WTC11 (cell line): ENCODE data around the gene FKBP4. TPM values are rescaled to one million over a fixed set of nuclear protein-coding genes. Genes with fewer than 3 reads are reported as not detected.

Experiments
- ATAC-seq: fragments of 200-7000 bp; cut with Tn5 transposase; 2 replicates; pipeline ENCODE4 v1.10.0; 2021; ENCODE audit warnings: mild to moderate bottlenecking, moderate library complexity
- CTCF ChIA-PET: fragments of 300-600 bp; sonication (Branson Sonifier 250); formaldehyde crosslinking; loops from one replicate; lab custom pipeline; 2021; ENCODE audit warnings: antibody characterized with exemption; lab: Charles Lee
- POLR2A ChIA-PET: fragments of 350-600 bp; sonication (Branson Sonifier 250); formaldehyde crosslinking; loops from one replicate; lab custom pipeline; 2021; ENCODE audit warnings: antibody characterized with exemption; lab: Charles Lee
- DNase-seq: peaks from one replicate; pipeline ENCODE4 v3.0.0; 2021; ENCODE audit warnings: low spot score
- H3K27ac Mint-ChIP-seq: 2 replicates; pipeline ENCODE4 v1.8.0; 2021; ENCODE audit warnings: mixed read lengths
- H3K27me3 Mint-ChIP-seq: 2 replicates; pipeline ENCODE4 v1.8.0; 2021; ENCODE audit warnings: low read depth, mild to moderate bottlenecking, moderate library complexity, mixed read lengths
- H3K36me3 Mint-ChIP-seq: 2 replicates; pipeline ENCODE4 v1.8.0; 2021; ENCODE audit warnings: mixed read lengths
- H3K4me1 Mint-ChIP-seq: 2 replicates; pipeline ENCODE4 v1.8.0; 2022; ENCODE audit warnings: mixed read lengths
- H3K4me3 Mint-ChIP-seq: 2 replicates; pipeline ENCODE4 v1.8.0; 2021; ENCODE audit warnings: mild to moderate bottlenecking, moderate library complexity, mixed read lengths
- H3K9me3 Mint-ChIP-seq: 2 replicates; pipeline ENCODE4 v1.8.0; 2021; ENCODE audit warnings: mixed read lengths
- ATF6 ChIP-seq: sonication (generic); formaldehyde crosslinking; IDR thresholded peaks from 2 replicates; pipeline ENCODE4 v1.8.1; 2023; ENCODE audit warnings: mild to moderate bottlenecking, missing genetic modification reagents
- CBFB ChIP-seq: sonication (generic); formaldehyde crosslinking; IDR thresholded peaks from 2 replicates; pipeline ENCODE4 v1.8.1; 2022; ENCODE audit warnings: mild to moderate bottlenecking, low read depth, missing genetic modification reagents
- CREB1 ChIP-seq: sonication (generic); formaldehyde crosslinking; IDR thresholded peaks from 2 replicates; pipeline ENCODE4 v1.8.0; 2023; ENCODE audit warnings: mild to moderate bottlenecking, missing genetic modification reagents
- CTCF ChIP-seq: fragments of 200-600 bp; IDR thresholded peaks from 2 replicates; pipeline ENCODE4 v1.8.0; 2022; ENCODE audit warnings: antibody characterized with exemption
- E2F5 ChIP-seq: sonication (generic); formaldehyde crosslinking; IDR thresholded peaks from 2 replicates; pipeline ENCODE4 v1.8.1; 2022; ENCODE audit warnings: mild to moderate bottlenecking, moderate library complexity, missing genetic modification reagents
- ESRRA ChIP-seq: sonication (generic); formaldehyde crosslinking; IDR thresholded peaks from 2 replicates; pipeline ENCODE4 v1.8.1; 2022; ENCODE audit warnings: mild to moderate bottlenecking, missing genetic modification reagents, borderline replicate concordance
- ETV6 ChIP-seq: sonication (generic); formaldehyde crosslinking; IDR thresholded peaks from 2 replicates; pipeline ENCODE4 v1.8.1; 2022; ENCODE audit warnings: mild to moderate bottlenecking, missing genetic modification reagents
- FOXP1 ChIP-seq: sonication (generic); formaldehyde crosslinking; IDR thresholded peaks from 2 replicates; pipeline ENCODE4 v1.8.0; 2022; ENCODE audit warnings: missing genetic modification reagents, mild to moderate bottlenecking, moderate library complexity, borderline replicate concordance
- GRHL2 ChIP-seq: fragments of 250-450 bp; sonication (Bioruptor Pico); IDR thresholded peaks from 2 replicates; pipeline ENCODE4 v1.8.0; 2022; ENCODE audit warnings: mild to moderate bottlenecking, moderate library complexity; ENCODE audit not compliant: insufficient replicate concordance, severe bottlenecking
- HMGA2 ChIP-seq: fragments of 250-450 bp; sonication (Bioruptor Pico); IDR thresholded peaks from 2 replicates; pipeline ENCODE4 v1.4.0; 2021; ENCODE audit warnings: mild to moderate bottlenecking, moderate library complexity
- IRF2 ChIP-seq: sonication (generic); formaldehyde crosslinking; IDR thresholded peaks from 2 replicates; pipeline ENCODE4 v1.8.0; 2022; ENCODE audit warnings: low read depth, missing genetic modification reagents, borderline replicate concordance
- MAX ChIP-seq: sonication (generic); formaldehyde crosslinking; IDR thresholded peaks from 2 replicates; pipeline ENCODE4 v1.8.0; 2022; ENCODE audit warnings: mild to moderate bottlenecking, missing genetic modification reagents
- MYBL2 ChIP-seq: sonication (generic); formaldehyde crosslinking; IDR thresholded peaks from 2 replicates; pipeline ENCODE4 v1.8.1; 2023; ENCODE audit warnings: mild to moderate bottlenecking, moderate library complexity, missing genetic modification reagents
- NFE2L1 ChIP-seq: sonication (generic); formaldehyde crosslinking; IDR thresholded peaks from 2 replicates; pipeline ENCODE4 v1.8.1; 2023; ENCODE audit warnings: missing genetic modification reagents
- NFYB ChIP-seq: sonication (generic); formaldehyde crosslinking; conservative IDR thresholded peaks from 2 replicates; pipeline ENCODE4 v1.8.0; 2022; ENCODE audit warnings: low read depth, missing genetic modification reagents
- NR2C2 ChIP-seq: sonication (generic); formaldehyde crosslinking; IDR thresholded peaks from 2 replicates; pipeline ENCODE4 v1.8.0; 2022; ENCODE audit warnings: mild to moderate bottlenecking, missing genetic modification reagents
- RELA ChIP-seq: sonication (generic); formaldehyde crosslinking; IDR thresholded peaks from 2 replicates; pipeline ENCODE4 v1.8.1; 2022; ENCODE audit warnings: missing genetic modification reagents, mild to moderate bottlenecking, borderline replicate concordance
- RORB ChIP-seq: fragments of 250-450 bp; sonication (Bioruptor Pico); IDR thresholded peaks from 2 replicates; pipeline ENCODE4 v1.9.0; 2021; ENCODE audit warnings: mild to moderate bottlenecking
- SMAD3 ChIP-seq: sonication (generic); formaldehyde crosslinking; IDR thresholded peaks from 2 replicates; pipeline ENCODE4 v1.8.0; 2022; ENCODE audit warnings: missing genetic modification reagents, mild to moderate bottlenecking, borderline replicate concordance
- TCF7 ChIP-seq: sonication (generic); formaldehyde crosslinking; IDR thresholded peaks from 2 replicates; pipeline ENCODE4 v1.8.0; 2022; ENCODE audit warnings: mild to moderate bottlenecking, low read depth, missing genetic modification reagents, moderate library complexity
- TEAD1 ChIP-seq: sonication (generic); formaldehyde crosslinking; IDR thresholded peaks from 2 replicates; pipeline ENCODE4 v1.8.0; 2022; ENCODE audit warnings: mild to moderate bottlenecking, missing genetic modification reagents
- ZBTB43 ChIP-seq: sonication (generic); formaldehyde crosslinking; IDR thresholded peaks from 2 replicates; pipeline ENCODE4 v1.8.1; 2023; ENCODE audit warnings: mild to moderate bottlenecking, missing genetic modification reagents
- ZNF121 ChIP-seq: sonication (generic); formaldehyde crosslinking; IDR thresholded peaks from 2 replicates; pipeline ENCODE4 v1.8.0; 2023; ENCODE audit warnings: missing genetic modification reagents
- ZNF232 ChIP-seq: sonication (generic); formaldehyde crosslinking; IDR thresholded peaks from 2 replicates; pipeline ENCODE4 v1.8.0; 2022; ENCODE audit warnings: mild to moderate bottlenecking, missing genetic modification reagents
- ZNF396 ChIP-seq: fragments of 250-450 bp; sonication (Bioruptor Pico); IDR thresholded peaks from 2 replicates; pipeline ENCODE4 v1.8.0; 2021; ENCODE audit warnings: mild to moderate bottlenecking, moderate library complexity, borderline replicate concordance
- ZNF423 ChIP-seq: fragments of 250-450 bp; sonication (Bioruptor Pico); IDR thresholded peaks from 2 replicates; pipeline ENCODE4 v2.1.2; 2022; ENCODE audit warnings: mild to moderate bottlenecking, moderate library complexity
- total RNA-seq: library from RNA; stranded (reverse); gene quantifications from 3 replicates; pipeline ENCODE4 v1.2.3, GENCODE V29; 2021

Gene FKBP4
- total RNA-seq, 1 experiment from 2014 or later: 257 TPM

- no peak for TF ChIP-seq CTCF
- TF ChIP-seq E2F5 (CRISPR knock-in tag): no peak
- no peak for TF ChIP-seq NFE2L1 (CRISPR knock-in tag)
- no peak for TF ChIP-seq ZBTB43 (CRISPR knock-in tag)
- no peak for TF ChIP-seq ZNF423 (CRISPR knock-in tag)
- TF ChIP-seq HMGA2 (CRISPR knock-in tag): no peak
Measured at GRCh38 chr12:2806700-2807099, 11.9 kb downstream of the FKBP4 start (continued).

- DNase-seq (no peak), ATAC-seq (no peak)
- peaks cover 9% of the 10 kb centered on the region for H3K36me3 Mint-ChIP-seq
- H3K27ac Mint-ChIP-seq: peak overlapping the region; percentile 70
- POLR2A ChIA-PET: interaction anchor here (1.1 kb wide), 1 partner anchor 16 kb away, joined by 3 read pairs; no protein-coding TSS in a partner anchor
- H3K4me3 Mint-ChIP-seq: peak overlapping the region; percentile 99
- TF ChIP-seq ZNF121 (CRISPR knock-in tag): no peak
- no peaks in the 10 kb centered on the region for H3K27me3 Mint-ChIP-seq
- CTCF ChIA-PET: interaction anchor here (0.6 to 2.6 kb wide), 5 partner anchors 16 to 131 kb away, joined by 3 to 10 read pairs (median 6); no protein-coding TSS in a partner anchor
- H3K9me3 Mint-ChIP-seq: no peaks in the 10 kb centered on the region
- peaks cover 13% of the 10 kb centered on the region for H3K4me1 Mint-ChIP-seq
Measured at GRCh38 chr12:2811801-2812200, 17.0 kb downstream of the FKBP4 start.

GRCh38 chr12:2812290-2813213, 17.8 kb downstream of the FKBP4 start, which contains the start of gene ITFG2:
ITFG2 (plus strand) TSS chr12:2812668; CDS start chr12:2812761, 93 bp downstream.
- no peaks in the 10 kb centered on the region for H3K27me3 Mint-ChIP-seq
- peak within 1 kb of the TSS; percentile 100 for H3K27ac Mint-ChIP-seq
- POLR2A ChIA-PET: interaction anchor here (1.1 kb wide), 1 partner anchor 28 kb away, joined by 3 read pairs; no protein-coding TSS in a partner anchor
- CTCF ChIA-PET: interaction anchor here (0.6 to 2.6 kb wide), 9 partner anchors 17 to 130 kb away, joined by 3 to 10 read pairs (median 6); no protein-coding TSS in a partner anchor
- H3K9me3 Mint-ChIP-seq: no peaks in the 10 kb centered on the region
- peaks cover 13% of the 10 kb centered on the region for H3K4me1 Mint-ChIP-seq
- peak; percentile 99 for DNase-seq
- H3K36me3 Mint-ChIP-seq: peaks cover 8% of the 10 kb centered on the region
- peak within 1 kb of the TSS; percentile 99 for H3K4me3 Mint-ChIP-seq
- peak; percentile 99 for ATAC-seq
- TF ChIP-seq MYBL2 (CRISPR knock-in tag): peak; percentile 71; the same call in 1 of the 2 replicates
- peak; percentile 83 for TF ChIP-seq TEAD1 (CRISPR knock-in tag)
- TF ChIP-seq ATF6 (CRISPR knock-in tag): 0 out of 2 replicates have a peak, but pooled peaks have one; percentile 63
- TF ChIP-seq NFYB (CRISPR knock-in tag): peak; percentile 77
- no peak for TF ChIP-seq ZNF396 (CRISPR knock-in tag)
- TF ChIP-seq ETV6: peak; percentile 98
- TF ChIP-seq ZNF232 (CRISPR knock-in tag): 0 out of 2 replicates have a peak, but pooled peaks have one; percentile 42
- TF ChIP-seq RORB (CRISPR knock-in tag): no peak
- no peak for TF ChIP-seq TCF7 (CRISPR knock-in tag)
- peak; percentile 90 for TF ChIP-seq CBFB
- TF ChIP-seq CREB1: peak; percentile 56; the same call in 1 of the 2 replicates
- peak; percentile 79; the same call in 1 of the 2 replicates for TF ChIP-seq SMAD3 (CRISPR knock-in tag)
- peak; percentile 97 for TF ChIP-seq MAX (CRISPR knock-in tag)
- TF ChIP-seq GRHL2: no peak
- no peak for TF ChIP-seq IRF2
- peak; percentile 25; the same call in 1 of the 2 replicates for TF ChIP-seq ZNF121 (CRISPR knock-in tag)
- peak; percentile 93 for TF ChIP-seq ESRRA
- TF ChIP-seq FOXP1: peak; percentile 94
- peak; percentile 21; the same call in 1 of the 2 replicates for TF ChIP-seq NR2C2
- TF ChIP-seq RELA: 0 out of 2 replicates have a peak, but pooled peaks have one; percentile 58
